ENCODE results near the gene RAP1GAP.

The RAP1GAP gene

DNA sequence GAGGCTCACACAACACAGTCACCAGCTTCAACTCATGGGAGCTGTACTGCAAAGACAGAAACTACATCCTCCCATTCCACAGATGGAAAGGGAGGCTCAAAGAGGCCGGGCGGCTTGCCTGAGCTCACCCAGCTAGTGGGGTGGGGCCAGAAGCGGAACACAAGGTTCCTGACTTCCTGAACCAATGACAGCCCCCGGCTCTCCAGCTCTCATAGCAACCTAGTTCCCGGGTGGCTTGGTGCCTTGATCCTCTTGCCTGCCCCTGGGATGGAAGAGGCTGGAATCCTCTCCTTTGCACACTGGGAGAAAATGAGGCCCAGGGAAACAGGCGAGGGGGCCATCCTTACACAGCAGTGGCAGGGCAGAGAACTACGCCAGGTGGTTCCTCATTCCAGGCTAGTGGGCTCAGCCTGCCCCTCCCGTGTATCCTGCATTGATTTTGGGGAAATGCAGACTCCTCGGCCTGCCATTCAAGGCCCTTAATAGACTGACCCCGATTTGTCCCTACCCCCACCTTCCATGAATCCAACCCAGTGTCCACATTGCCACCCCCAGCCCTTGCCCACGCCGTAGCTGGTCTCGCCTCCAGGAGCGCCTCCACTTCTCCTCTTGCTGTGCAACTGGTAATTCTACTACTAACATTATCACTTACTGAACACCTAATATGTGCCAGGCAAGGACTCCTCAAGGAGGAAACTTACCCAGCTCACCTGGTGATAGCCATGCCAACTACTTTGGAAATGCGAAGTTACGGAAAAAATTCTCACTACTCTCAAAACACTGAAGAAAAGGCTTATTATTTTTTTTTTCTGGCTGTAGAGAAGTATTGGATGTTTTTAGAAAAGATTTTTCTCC is 5.0 kb downstream of the RAP1GAP start:
- no peak for DNase-seq
- TF ChIP-seq, protein P1, sequence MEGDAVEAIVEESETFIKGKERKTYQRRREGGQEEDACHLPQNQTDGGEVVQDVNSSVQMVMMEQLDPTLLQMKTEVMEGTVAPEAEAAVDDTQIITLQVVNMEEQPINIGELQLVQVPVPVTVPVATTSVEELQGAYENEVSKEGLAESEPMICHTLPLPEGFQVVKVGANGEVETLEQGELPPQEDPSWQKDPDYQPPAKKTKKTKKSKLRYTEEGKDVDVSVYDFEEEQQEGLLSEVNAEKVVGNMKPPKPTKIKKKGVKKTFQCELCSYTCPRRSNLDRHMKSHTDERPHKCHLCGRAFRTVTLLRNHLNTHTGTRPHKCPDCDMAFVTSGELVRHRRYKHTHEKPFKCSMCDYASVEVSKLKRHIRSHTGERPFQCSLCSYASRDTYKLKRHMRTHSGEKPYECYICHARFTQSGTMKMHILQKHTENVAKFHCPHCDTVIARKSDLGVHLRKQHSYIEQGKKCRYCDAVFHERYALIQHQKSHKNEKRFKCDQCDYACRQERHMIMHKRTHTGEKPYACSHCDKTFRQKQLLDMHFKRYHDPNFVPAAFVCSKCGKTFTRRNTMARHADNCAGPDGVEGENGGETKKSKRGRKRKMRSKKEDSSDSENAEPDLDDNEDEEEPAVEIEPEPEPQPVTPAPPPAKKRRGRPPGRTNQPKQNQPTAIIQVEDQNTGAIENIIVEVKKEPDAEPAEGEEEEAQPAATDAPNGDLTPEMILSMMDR (IDR thresholded peaks at IDR 0.05; ENCODE audit: low read depth, low read length) = no peak
- H3K4me3 ChIP-seq (ENCODE audit: low read depth, low read length) = no peak overlapping the region
- no peaks in the 10 kb centered on the region for H3K9me3 ChIP-seq
- H3K27me3 ChIP-seq = no peaks in the 10 kb centered on the region
- no peaks in the 10 kb centered on the region for H3K36me3 ChIP-seq
- H3K4me1 ChIP-seq = no peaks in the 10 kb centered on the region

DNA sequence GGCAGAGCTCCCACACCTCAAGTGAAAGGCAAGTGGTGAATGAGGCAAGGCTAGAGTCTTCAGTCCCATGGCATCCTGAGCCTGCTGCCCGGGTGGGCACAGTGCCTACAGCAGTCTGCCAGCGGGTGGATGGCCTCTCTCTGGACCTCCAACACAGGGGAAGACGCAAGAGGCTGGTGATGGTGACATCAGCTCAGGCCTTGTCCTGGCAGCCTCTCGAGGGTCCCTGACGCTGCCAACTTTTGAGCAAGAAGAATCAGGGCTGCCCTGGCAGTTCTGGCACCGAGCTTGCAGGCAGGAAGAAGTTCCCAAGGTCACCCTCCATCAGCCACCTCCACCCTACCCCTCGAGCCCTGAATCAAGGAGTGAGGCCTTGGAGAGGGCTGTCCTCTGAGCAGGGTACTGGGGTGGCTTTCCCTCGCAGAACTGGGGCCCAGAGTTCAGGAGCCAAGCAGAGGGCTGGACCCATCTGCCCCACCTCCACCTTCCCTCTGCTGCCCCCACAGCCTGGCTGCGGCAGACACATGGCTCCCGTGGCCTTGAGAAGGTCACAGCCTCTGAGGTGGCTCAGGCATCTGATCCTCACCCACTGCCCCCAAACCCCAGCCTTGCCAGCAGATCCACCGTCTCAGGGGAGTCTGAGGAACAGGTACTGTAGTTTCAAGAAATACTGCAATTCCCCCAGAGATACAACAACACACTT is 5.8 kb downstream of the RAP1GAP start:
- no peaks in the 10 kb centered on the region for H3K4me1 ChIP-seq
- H3K9me3 ChIP-seq = no peaks in the 10 kb centered on the region
- H3K36me3 ChIP-seq = no peaks in the 10 kb centered on the region
- TF ChIP-seq, protein P1 (IDR thresholded peaks at IDR 0.05; ENCODE audit: low read depth, low read length) = no peak
- H3K4me3 ChIP-seq (ENCODE audit: low read depth, low read length) = no peak overlapping the region
- no peak for DNase-seq
- no peaks in the 10 kb centered on the region for H3K27me3 ChIP-seq

DNA sequence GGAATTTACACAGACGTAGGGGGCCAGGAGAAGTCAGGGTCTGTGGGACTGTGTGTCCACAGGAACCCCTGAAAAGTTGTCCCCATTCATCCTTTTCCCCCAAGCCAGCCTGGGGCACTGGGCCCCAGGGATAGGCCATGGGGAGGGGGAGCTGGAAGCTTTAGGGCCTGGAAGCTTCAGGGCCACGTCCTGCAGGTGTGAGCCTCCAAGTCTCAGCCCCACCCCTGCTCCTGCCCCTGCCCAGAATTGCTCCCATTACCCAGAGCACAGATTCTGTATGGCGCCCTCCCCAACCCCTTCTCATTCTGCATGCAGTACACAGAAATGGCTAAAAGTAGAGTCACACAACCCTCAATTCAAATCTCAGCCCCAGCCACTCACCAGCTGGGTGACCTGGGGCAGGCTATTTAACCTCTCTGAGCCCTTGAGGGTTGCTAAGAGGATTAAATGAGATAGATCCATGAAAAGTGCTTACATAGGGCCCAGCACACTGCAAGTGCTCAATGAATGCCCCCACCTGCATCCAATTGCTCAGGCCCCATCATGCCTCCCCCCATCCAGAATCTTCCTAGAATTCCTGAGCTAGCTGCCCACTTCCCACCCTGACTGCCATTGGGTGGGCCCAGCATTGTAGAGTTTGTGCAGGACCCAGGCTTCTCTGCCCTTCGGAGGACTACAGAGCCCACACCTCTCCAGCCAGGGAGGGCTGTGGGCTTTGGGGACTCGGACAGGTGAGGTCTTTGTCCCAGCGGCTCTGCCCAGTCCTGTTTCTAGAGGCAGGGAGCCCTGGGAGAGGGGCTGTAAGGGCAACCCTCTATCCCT is 6.5 kb downstream of the RAP1GAP start:
- Histone ChIP-seq H3K4me1 (no peaks in the 10 kb centered on the region), H3K9me3 (no peaks in the 10 kb centered on the region), H3K4me3 (ENCODE audit: low read depth, low read length) (no peak overlapping the region), H3K36me3 (no peaks in the 10 kb centered on the region), H3K27me3 (no peaks in the 10 kb centered on the region)
- TF ChIP-seq, protein P1 (IDR thresholded peaks at IDR 0.05; ENCODE audit: low read depth, low read length) = no peak
- no peak for DNase-seq

DNA sequence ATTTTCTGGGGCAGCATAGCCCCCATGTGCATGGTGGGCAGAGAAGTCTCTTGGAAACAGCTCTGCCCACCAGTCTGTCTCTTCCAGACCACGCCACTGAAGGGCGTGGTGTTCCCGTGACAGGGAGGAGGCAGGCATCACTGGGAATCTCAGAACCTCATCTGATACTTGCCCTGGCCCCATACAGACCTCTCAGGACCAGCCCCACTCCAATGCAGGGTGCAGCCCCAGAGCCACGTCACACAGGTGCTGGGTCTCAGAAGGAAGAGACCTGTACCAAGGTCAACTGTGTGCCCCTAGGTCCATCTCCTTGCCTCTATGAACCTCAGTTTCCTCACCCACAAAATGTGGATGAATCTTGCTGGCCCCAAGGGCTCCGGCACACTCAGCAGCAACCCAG is 7.3 kb downstream of the RAP1GAP start:
- Histone ChIP-seq H3K4me3 (ENCODE audit: low read depth, low read length) (no peak overlapping the region), H3K4me1 (no peaks in the 10 kb centered on the region), H3K27me3 (no peaks in the 10 kb centered on the region), H3K9me3 (no peaks in the 10 kb centered on the region), H3K36me3 (no peaks in the 10 kb centered on the region)
- no peak for DNase-seq
- TF ChIP-seq, protein P1 (IDR thresholded peaks at IDR 0.05; ENCODE audit: low read depth, low read length) = no peak

DNA sequence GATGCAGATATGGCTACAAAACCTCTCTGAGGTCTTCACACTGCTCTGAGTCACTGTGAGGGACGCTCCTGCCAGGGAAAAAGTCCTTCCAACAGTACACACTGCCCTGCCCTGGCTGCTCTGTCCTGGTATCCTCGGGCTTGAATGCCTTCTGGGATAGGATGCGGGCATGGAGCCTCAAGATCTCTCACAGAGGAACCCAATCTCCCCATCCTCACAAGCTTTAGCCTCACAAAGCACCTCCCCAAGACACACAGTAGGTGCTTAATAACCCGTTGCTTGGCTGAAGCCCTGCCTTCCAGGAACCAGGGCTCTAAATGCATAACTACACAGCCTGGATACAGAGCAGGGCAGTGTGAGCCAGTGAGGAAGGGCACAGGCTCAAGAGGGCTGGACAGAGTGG is 9.2 kb downstream of the RAP1GAP start:
- no peak for DNase-seq
- Histone ChIP-seq H3K27me3 (no peaks in the 10 kb centered on the region), H3K36me3 (no peaks in the 10 kb centered on the region), H3K9me3 (no peaks in the 10 kb centered on the region), H3K4me3 (ENCODE audit: low read depth, low read length) (no peak overlapping the region), H3K4me1 (no peaks in the 10 kb centered on the region)
- TF ChIP-seq, protein P1 (IDR thresholded peaks at IDR 0.05; ENCODE audit: low read depth, low read length) = no peak
